Right ventricle myocardium superior (tissue), 1 donor: ENCODE measurements around the gene SCLT1. TPM values are rescaled to one million over a fixed set of nuclear protein-coding genes. Genes with fewer than 3 reads are reported as not detected.
"Not testable (repeated sequence)": the region's sequence is repeated elsewhere in the genome, so short reads cannot be mapped to it uniquely, and the experiment has no call there.

Experiments
- ATAC-seq: fragments of 200-7000 bp; cut with Tn5 transposase; one replicate; pipeline ENCODE4 v1.9.1; 2020; ENCODE audit warnings: mild to moderate bottlenecking; ENCODE audit not compliant: poor library complexity
- DNase-seq: peaks from one replicate; pipeline ENCODE4 v3.0.0-alpha.2; 2020
- intact Hi-C: fragments of 100-400 bp; cut with DNase I; formaldehyde crosslinking; loops from one replicate; pipeline ENCODE4 v1.11.2; 2022
- long read RNA-seq: library from polyadenylated mRNA; unstranded; transcript quantifications from one replicate; pipeline ENCODE4 v2.0.0, GENCODE V29; 2021
- total RNA-seq: library from RNA; stranded (reverse); fragmentation: NEBNext Ultra II Directional; extraction: Animal tissue kit (Norgen Biotek cat#: 25700); gene quantifications from one replicate; pipeline ENCODE4 v1.2.1, GENCODE V29; 2021
- donor health status: DM: no; HTN: yes; CAD: no; lungs with severe emphysema.

Gene SCLT1
- 8.9 TPM for total RNA-seq
- long read RNA-seq, partial matches to known transcripts = 0 of 8 reads
- long read RNA-seq, other reads (novel, unspliced or antisense) = 3 of 8 reads

GRCh38 chr4:129093191-129093920 lies at the start of gene SCLT1:
Gene SCLT1, minus strand, starts transcription at chr4:129093539. Its CDS starts 436 bp downstream, at chr4:129093103.
- ATAC-seq (peak; percentile 99), DNase-seq (peak; percentile 99)
- intact Hi-C loops = no loop called here

DNA sequence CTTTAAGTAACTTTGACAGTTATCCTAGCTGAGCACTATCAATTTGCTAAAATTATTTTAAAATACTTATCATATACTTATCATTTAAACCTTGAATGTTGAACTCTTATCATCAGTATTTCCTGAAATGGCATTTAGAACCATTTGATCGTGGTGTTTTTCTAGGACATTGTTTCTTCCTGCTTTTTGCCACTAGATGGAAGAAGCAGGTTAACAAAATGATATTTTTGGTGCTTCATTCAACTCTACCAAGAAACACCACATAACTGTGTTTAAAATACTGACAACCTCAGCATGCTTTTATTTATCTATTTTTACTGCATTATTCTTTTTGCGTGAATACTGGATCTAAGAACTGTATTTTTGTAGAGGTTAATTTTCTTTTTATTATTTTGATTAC lies 47.2 kb upstream of the SCLT1 start:
- DNase-seq (no peak), ATAC-seq (no peak)
- intact Hi-C loops = no loop called here

GRCh38 chr4:129138810-129139496 lies 45.6 kb upstream of the SCLT1 start:
- ATAC-seq (no peak), DNase-seq (no peak)
- intact Hi-C loops = no loop called here

DNA sequence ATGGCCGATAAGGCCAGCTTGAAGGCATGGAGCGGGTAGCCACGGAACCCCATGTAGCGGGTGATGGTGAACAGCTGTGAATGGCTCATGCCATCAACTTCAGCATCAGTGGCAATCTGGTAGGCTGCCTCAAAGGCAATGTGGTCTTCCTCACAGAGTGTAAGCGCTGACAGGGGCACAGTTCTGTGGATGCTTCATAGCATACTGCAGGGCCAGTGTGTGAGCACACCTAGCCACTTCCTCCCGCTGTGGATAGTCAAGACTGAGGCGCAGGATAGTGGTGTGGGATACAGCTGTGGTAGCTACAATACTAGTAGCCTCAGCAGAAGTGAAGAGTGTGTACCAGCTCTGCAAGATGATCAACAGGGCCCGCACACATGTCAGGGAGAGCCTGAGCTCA lies 43.1 kb upstream of the SCLT1 start:
- intact Hi-C loops = no loop called here
- DNase-seq (no peak), ATAC-seq (no peak)

DNA sequence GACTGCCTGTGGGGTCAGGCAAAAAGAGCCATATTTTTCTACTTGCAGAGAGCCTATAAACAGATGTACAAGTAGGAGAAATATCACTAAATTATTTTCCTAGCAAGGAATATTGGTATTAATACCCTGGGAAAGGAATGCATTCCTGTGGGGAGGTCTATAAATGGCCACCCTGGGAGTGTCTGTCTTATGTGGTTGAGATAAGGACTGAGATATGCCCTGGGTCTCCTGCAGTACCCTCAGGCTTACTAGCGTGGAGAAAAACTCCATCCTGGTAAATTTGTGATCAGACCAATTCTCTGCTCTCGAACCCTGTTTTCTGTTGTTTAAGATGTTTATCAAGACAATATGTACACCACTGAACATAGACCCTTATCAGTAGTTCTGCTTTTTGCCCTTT lies 38.0 kb upstream of the SCLT1 start:
- intact Hi-C loops = no loop called here
- no peak for ATAC-seq
- no peak for DNase-seq

DNA sequence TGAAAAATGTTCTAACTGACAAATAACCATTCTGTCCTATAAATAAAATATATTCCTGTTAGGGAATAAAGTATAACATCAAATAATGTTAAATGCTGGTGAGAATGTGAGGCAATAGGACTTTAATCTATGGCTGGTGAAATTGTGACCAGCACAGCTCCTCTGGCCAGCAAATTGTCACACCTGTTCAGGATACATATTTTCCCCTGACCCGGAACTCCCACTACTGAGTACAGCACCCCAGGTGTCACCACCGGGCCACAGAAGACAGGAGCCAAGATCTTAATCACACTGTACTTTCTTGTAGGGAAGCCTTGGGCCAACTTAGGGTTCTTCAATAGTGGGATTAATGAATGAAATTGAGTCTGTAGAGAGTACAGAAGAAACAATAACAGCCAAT lies 35.8 kb upstream of the SCLT1 start:
- DNase-seq (no peak), ATAC-seq (no peak)
- intact Hi-C loops = no loop called here

GRCh38 chr4:129126614-129127013 lies 33.3 kb upstream of the SCLT1 start:
- intact Hi-C loops, ATAC-seq, DNase-seq: not testable (repeated sequence)

DNA sequence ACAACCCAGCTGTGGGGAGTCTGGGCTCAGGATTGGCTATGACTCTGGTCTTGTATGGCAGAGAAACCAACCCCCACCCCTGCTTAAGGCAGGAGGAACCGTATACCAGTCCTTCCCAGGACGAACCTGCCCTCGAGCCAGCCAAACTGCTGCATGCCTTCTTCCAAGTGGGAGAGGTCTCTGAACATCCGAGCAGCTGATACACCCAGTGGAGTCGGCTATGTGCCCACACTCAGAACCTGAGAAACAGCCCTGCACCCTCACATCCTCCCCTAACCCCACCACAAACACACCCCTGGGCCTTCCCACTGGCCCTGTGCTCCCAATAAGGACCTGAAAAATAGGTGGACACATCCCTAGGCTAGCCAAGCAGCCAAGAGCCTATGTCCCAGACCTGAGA lies 24.4 kb upstream of the SCLT1 start:
- intact Hi-C loops = no loop called here
- ATAC-seq (no peak), DNase-seq (no peak)

GRCh38 chr4:129113919-129114318 lies 20.6 kb upstream of the SCLT1 start:
- ATAC-seq (no peak), DNase-seq (no peak)
- intact Hi-C loops = no loop called here

GRCh38 chr4:129113434-129113833 lies 20.1 kb upstream of the SCLT1 start:
- DNase-seq (no peak), ATAC-seq (no peak)
- intact Hi-C loops = no loop called here

GRCh38 chr4:129111919-129112318 lies 18.6 kb upstream of the SCLT1 start:
- no peak for ATAC-seq
- no peak for DNase-seq
- intact Hi-C loops = no loop called here

DNA sequence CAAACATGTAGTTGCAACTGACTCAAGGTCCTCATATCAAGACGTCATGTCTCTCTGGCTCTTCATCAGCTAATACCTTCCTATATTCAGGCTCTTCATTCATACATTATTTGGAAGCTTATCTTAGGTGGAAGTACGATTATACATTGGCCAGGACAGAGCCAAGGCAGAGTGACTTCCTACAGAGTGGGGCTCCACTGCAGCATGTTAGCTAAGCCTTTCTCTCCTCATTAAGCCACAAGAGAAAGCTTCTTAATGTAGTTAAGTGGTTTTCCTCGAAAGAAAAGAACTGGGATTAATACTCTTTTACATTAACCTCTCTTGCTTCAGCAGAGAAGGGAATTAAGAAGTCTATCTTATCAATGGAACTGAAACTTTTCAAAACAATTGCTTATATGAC lies 17.6 kb upstream of the SCLT1 start:
- intact Hi-C loops = no loop called here
- no peak for ATAC-seq
- no peak for DNase-seq

GRCh38 chr4:129109965-129110824 lies 16.9 kb upstream of the SCLT1 start:
- no peak for DNase-seq
- intact Hi-C loops = no loop called here
- ATAC-seq = peak; percentile 71

GRCh38 chr4:129098531-129099001 lies 5.2 kb upstream of the SCLT1 start:
- intact Hi-C loops = no loop called here
- ATAC-seq (no peak), DNase-seq (no peak)

DNA sequence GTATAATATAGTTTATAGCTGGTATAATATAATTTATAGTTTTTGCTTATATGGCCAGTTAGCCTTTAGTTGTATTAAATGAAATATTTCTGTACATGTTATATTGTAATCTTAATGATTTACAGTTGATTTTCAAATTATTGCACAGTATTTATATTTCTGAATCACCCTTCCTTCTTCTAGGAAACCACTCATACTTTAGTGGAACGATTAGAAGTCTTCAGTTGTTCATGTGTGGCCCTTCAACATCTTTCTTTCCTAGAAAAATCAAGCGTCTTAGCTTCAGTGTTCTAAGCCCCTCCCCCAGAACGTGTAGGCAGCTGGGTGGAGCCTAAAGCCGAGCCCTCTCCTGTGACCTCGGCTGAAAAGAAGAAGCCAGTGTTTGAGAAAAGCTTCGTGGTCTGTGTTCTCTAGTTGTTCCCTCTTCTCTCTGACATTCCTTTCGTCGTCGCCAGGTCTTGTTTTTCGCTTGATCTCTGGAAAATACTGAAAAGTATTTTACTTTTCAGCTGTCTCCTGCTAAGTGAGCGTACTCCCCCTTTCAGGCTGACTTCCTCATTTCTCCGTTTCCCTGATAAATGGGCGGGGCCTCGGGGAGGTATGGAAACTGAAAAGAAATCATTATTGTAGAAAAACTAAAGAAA lies 2.6 kb upstream of the SCLT1 start, which contains the start of gene C4orf33:
Gene C4orf33, plus strand, starts transcription at position 342 of the 644 bp plus-strand sequence. CDS start 6,459 bp downstream, outside the sequence.
- ATAC-seq (peak; percentile 62), DNase-seq (peak; percentile 78)
- intact Hi-C loops = no loop called here

GRCh38 chr4:129094347-129094746 lies 1.0 kb upstream of the SCLT1 start:
- DNase-seq (no peak), ATAC-seq (no peak)
- intact Hi-C loops = no loop called here

GRCh38 chr4:129092631-129093190 lies 628 bp downstream of the SCLT1 start:
- ATAC-seq = peak; percentile 26
- intact Hi-C loops = no loop called here
- DNase-seq = no peak

DNA sequence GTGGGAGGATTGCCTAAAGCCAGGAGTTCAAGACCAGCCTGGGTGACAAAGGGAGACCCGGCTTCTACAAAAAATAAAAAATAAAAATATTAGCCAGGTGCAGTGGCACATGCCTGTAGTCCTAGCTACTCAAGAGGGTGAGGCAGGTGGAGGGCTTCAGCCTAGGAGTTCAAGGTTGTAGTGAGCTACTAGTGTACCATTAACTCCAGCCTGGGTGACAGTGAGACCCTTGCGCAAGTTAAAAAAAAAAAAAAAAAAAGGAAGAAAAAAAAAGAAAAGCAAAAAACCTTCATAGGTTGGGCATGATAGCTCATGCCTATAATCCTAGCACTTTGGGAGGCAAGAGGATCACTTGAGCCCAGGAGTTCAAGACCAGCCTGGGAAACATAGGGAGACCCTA lies 5.8 kb downstream of the SCLT1 start:
- no peak for DNase-seq
- intact Hi-C loops = no loop called here
- no peak for ATAC-seq
